GM20000 (cell line): ENCODE measurements around the gene ZRANB1.

Experiments
- DNase-seq: peaks from one replicate; pipeline ENCODE4 v3.0.0; 2012; ENCODE audit warnings: low spot score
- CTCF ChIP-seq: IDR thresholded peaks from 2 replicates; pipeline ENCODE4 v1.5.1; 2012; ENCODE audit warnings: mild to moderate bottlenecking, control low read depth; ENCODE audit errors: extremely low read depth, missing control alignments

The ZRANB1 gene

GRCh38 chr10:125035136-125035535 is 93.2 kb downstream of the ZRANB1 start:
- no peak for DNase-seq
- TF ChIP-seq CTCF, result no peak

- no peak for TF ChIP-seq CTCF
- no peak for DNase-seq
Observed at GRCh38 chr10:125035588-125036295, 93.8 kb downstream of the ZRANB1 start.

- DNase-seq, result no peak
Observed at GRCh38 chr10:125037145-125037877, 95.4 kb downstream of the ZRANB1 start.

More at GRCh38 chr10:125037145-125037877, 95.4 kb downstream of the ZRANB1 start:
- TF ChIP-seq CTCF, result no peak
